Measurements from ENCODE around the gene EPHB2.

The EPHB2 gene

GRCh38 chr1:22782406-22782805, 71.8 kb downstream of the EPHB2 start:
- no peak for DNase-seq

GRCh38 chr1:22784317-22784716, 73.7 kb downstream of the EPHB2 start:
- DNase-seq, result no peak

- no peak for DNase-seq
These were observed 74.1 kb downstream of the EPHB2 start for GRCh38 chr1:22784737-22785136.

GRCh38 chr1:22786101-22786500, 75.5 kb downstream of the EPHB2 start:
- DNase-seq, result no peak

DNA sequence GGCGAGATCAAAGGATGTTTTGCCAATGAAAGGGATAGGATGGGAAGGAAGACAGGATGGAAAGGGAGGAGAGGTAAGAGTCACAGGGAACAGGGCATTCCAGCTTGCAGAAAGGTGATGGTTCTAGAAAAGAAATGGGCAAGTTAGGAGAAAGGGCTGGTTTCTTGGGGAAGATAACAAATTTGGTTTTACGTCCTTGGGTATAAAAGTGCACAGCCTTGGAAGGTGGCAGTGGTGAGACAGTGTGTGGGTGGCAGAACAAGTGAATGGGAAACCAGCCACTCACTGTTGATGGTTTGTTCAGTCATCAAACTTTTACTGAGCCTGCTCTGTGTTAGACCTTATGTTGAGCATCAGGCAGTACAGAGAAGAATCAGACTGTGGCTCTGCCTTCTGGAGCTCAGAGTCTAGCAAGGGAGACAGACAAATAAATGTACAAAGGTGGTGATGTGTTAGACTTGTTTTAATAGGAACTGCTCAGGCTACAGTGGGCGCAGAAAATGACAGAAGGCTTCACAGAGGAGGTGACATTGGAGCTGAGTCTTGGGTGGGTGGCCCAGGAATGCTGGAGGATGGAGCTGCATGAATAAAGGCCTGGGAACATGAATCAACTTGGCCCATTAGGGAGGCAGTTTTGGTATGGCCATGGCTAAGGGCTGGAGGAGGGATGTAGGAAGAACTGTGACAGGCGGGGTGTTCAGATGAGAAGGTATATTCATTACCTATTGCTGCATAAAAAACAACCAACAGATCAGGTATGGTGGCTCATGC, 76.3 kb downstream of the EPHB2 start:
- no peak for DNase-seq

GRCh38 chr1:22787636-22788035, 77.0 kb downstream of the EPHB2 start:
- DNase-seq, result no peak

- no peak for DNase-seq
These were observed 77.6 kb downstream of the EPHB2 start for GRCh38 chr1:22788254-22788661.

- DNase-seq, result no peak
These were observed 78.8 kb downstream of the EPHB2 start for GRCh38 chr1:22789356-22789994.

DNA sequence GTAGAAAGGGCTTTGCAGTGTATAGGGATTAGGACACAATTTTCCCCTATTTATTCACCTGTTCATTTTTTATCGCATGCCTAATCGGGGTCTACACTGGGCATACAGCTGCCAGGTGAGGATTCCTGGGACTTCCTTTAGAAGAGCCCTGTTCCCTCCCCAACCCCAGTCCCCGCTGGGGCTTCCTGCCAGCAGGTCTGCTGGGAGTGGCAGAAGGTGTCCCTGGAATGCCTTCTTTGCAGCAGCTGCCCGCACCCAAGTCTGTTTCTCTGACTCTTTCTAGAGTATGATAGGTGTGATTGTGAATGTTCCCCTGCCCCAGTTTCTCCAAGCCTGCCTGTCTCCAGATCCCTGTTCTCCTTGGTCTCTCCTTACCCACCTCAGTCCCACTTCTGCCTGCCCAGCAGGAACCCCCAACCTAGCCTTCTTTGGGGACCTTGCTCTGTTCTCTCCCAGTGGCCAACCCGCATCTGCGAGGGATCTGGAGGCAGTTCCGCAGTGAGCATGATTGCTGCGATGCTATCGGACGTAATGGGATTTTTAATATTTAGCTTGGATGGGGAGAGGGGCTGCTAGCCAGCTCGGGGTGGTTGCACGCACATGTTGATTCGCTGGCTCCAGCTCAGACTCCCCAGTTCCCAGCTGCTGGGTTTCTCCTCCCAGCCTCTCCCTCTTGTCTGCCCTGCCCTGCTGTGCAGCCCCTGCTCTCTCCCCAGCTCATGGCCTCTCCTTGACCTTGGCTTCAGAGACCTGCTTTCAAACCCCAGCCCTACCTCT, 79.8 kb downstream of the EPHB2 start:
- DNase-seq, result no peak

GRCh38 chr1:22791831-22792347, 81.2 kb downstream of the EPHB2 start:
- no peak for DNase-seq

- no peak for DNase-seq
These were observed 81.9 kb downstream of the EPHB2 start for GRCh38 chr1:22792396-22793160.

DNA sequence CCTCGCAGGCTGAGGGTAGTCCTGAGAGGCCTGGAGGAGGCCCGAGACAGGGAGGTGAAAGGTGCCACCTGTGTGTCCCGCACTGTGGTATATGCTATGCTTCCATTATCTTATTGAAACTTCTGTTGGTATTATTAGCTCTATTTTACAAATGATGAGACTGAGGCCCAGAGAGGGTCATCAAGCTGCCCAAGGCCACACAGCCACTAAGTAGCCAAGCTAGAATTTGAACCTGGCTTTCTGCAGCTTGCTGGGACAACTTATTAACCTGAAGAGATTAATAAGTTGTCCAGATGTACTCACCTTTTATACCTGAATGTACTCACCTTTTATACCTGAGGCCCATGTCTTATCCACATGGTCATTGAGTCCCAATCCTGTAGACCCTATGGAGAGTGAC, 83.0 kb downstream of the EPHB2 start:
- DNase-seq, result no peak

GRCh38 chr1:22794647-22795365, 84.2 kb downstream of the EPHB2 start:
- no peak for DNase-seq

DNA sequence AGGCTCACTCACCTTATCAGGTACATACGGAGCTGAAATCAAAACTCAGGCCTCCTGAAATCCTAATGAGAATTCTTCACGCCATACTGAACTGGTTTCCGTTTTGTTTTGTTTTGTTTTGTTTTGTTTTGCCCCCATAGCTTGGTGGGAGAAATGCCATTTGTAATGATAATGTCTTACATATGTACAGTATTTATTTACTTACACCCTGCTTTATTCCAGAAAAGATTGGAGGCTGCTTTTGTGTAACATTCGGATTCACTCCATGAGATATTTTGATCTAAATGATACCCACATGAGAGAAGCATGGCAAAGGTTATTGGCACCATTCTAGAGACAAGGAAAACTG, 84.7 kb downstream of the EPHB2 start:
- no peak for DNase-seq

DNA sequence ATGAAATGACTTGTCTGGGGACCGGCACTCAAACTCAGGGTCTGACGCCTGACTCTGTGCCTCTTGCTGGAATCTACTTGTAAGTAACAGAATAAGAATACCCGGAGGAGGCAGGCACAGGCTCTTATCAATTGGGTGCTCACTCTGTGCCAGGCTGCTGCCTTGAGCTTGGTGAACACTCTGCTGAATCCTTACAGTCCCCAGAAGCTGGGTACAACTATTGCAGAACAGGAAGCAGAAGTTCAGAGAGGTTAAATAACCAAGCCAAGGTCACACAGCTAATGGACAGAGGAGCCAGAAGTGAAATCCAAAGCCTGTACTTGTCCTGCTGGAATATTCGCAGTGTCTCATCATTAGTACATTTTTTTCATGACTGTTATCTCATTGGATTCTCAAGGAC, 86.0 kb downstream of the EPHB2 start:
- no peak for DNase-seq

- DNase-seq, result no peak
These were observed 87.4 kb downstream of the EPHB2 start for GRCh38 chr1:22798083-22798482.

DNA sequence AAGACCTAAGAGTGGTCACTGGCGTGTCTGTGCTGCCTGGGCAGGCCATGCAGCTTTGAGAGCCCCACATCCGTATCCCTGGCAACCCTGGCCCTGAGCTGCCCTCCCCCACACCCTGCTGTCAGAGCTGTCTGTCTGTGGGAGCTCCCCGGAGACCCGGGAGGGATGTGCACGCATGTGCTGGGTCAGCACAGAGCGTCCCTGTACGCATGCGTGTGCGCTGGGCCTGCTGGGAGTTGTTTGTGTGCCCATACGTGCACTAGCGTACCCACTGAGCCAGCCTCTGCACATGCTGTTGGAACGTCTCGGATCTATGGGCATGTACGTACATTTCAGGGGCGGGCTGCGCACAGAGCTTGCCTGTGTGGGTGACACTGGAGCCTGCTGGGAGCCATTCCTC, 89.3 kb downstream of the EPHB2 start:
- no peak for DNase-seq

DNA sequence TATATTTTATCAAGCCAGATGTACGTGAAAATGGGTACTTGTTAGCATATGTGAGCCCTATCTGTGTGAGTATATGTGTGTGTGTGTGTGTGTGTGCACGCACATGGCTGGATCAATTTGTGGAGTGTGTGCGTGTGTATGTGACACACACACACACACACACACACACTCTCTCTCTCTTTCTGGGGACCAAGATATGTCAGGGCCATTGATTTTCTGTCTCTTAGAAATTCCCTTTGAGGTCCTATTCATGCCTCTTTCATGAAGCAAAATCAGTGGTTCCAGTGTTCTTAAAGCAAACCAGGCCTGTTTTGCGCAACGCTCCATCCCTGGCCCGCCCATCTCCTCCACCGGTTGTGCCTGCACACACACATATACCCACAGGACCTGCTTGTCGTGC, 90.0 kb downstream of the EPHB2 start:
- no peak for DNase-seq

- DNase-seq, result no peak
These were observed 90.7 kb downstream of the EPHB2 start for GRCh38 chr1:22801347-22801746.

GRCh38 chr1:22801761-22802160, 91.1 kb downstream of the EPHB2 start:
- DNase-seq, result no peak

- DNase-seq, result no peak
These were observed 93.2 kb downstream of the EPHB2 start for GRCh38 chr1:22803833-22804232.

GRCh38 chr1:22804406-22804805, 93.8 kb downstream of the EPHB2 start:
- no peak for DNase-seq
